ENCODE measurements around the gene RABL2B. TPM values are rescaled to one million over a fixed set of nuclear protein-coding genes. Genes with fewer than 3 reads are reported as not detected.

Gene RABL2B
- total RNA-seq, 1 donor: 18.6 TPM

DNA sequence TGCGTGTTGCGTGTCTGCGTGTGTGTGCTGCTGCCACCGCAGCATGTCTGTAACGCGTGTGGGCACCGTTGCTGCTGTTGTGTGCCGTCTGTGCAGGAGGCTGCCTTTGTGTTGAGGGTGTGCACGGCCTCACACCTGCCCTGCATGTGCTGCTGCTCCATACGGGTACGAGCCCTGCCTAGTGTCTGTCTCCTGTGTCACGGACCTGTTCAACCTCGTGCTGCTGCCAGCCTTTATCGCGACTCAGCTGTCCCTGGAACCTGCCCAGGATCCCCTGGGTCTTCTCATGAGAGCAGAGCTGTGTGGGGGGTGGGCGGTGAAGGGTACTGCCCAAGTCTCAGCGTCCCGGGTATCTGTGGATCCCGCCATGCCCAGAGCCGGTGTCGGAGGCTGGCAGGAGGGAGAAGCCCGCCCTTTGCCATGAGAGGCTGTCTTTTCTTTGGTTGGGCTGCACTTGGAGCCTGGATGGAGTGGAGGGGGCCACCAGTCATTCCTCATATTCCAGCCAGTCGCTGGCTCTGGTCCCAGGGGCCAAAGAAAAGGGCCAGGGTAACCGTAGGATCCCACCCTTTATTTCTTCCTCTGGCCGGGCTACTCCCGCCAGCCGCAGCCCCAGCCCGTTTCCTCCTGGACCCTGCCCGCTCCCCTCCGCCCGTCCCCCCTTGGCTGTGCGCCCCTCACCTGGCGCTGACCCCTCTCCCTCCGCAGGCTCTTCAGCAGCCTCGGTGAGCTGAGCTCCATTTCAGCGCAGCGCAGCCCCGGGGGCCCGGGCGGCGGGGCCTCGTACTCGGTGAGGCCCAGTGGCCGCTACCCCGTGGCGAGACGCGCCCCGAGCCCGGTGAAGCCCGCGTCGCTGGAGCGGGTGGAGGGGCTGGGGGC, 53.2 kb downstream of the RABL2B start:
- TF ChIP-seq, protein P1, sequence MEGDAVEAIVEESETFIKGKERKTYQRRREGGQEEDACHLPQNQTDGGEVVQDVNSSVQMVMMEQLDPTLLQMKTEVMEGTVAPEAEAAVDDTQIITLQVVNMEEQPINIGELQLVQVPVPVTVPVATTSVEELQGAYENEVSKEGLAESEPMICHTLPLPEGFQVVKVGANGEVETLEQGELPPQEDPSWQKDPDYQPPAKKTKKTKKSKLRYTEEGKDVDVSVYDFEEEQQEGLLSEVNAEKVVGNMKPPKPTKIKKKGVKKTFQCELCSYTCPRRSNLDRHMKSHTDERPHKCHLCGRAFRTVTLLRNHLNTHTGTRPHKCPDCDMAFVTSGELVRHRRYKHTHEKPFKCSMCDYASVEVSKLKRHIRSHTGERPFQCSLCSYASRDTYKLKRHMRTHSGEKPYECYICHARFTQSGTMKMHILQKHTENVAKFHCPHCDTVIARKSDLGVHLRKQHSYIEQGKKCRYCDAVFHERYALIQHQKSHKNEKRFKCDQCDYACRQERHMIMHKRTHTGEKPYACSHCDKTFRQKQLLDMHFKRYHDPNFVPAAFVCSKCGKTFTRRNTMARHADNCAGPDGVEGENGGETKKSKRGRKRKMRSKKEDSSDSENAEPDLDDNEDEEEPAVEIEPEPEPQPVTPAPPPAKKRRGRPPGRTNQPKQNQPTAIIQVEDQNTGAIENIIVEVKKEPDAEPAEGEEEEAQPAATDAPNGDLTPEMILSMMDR (IDR thresholded peaks at IDR 0.05; ENCODE audit: insufficient read depth, low read depth, low read length): no peak
- H3K4me3 ChIP-seq (ENCODE audit: low read depth, low read length): no peak overlapping the region
- DNase-seq (ENCODE audit: low read depth): no peak

DNA sequence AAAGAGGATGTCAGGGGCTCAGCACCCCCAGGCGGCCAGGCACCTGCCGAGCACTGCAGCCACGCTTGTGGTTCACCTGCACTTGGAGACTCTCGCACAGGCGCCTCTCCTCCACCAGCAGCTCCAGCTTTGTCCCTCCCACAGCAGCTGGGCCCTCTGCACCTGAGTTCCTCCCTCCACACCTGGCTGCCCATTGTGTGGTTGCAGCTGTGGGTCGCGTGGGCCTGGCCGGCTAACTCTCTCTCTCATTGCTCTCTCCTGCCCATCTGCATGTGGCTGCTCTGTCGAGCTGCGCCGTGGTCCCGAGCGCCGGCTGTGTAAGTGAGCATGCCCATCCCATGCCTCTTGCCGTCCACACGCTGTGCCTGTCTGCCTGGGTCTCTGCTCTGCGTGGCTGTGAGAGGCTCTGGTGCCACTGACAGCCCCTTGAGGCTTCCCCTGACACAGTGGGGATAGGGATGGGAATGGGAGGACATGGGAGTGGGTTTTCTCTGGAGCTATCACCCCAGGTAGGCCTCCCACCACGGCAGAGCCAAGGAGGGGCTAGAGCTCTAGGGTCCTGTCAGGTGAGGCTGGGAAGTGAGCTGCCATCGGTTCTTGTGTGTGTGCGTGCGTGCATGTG, 53.9 kb downstream of the RABL2B start:
- no peak overlapping the region for H3K4me3 ChIP-seq (ENCODE audit: low read depth, low read length)
- no peak for DNase-seq (ENCODE audit: low read depth)
- TF ChIP-seq, protein P1 (IDR thresholded peaks at IDR 0.05; ENCODE audit: insufficient read depth, low read depth, low read length): no peak

DNA sequence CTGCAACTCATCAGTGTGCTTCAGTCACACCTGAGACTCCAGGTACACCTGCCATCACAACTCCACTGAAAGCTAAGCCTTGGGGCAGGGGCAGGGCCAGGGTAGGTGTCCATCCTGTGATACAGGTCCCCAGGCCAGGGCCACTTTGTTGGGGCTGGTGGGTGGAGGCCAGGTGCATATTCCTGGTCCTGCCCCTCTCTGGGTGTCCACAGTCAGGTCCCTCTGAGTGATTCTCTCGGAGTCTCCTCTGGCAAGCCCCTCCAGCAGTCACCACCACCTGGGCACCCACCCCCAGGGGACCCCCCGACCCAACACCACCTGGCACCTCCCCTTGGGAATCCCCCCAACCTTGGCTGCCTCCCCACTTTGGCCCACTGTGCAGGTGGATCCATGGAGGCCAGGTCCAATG, 54.9 kb downstream of the RABL2B start:
- H3K4me3 ChIP-seq (ENCODE audit: low read depth, low read length): no peak overlapping the region
- DNase-seq (ENCODE audit: low read depth): no peak
- TF ChIP-seq, protein P1 (IDR thresholded peaks at IDR 0.05; ENCODE audit: insufficient read depth, low read depth, low read length): no peak

DNA sequence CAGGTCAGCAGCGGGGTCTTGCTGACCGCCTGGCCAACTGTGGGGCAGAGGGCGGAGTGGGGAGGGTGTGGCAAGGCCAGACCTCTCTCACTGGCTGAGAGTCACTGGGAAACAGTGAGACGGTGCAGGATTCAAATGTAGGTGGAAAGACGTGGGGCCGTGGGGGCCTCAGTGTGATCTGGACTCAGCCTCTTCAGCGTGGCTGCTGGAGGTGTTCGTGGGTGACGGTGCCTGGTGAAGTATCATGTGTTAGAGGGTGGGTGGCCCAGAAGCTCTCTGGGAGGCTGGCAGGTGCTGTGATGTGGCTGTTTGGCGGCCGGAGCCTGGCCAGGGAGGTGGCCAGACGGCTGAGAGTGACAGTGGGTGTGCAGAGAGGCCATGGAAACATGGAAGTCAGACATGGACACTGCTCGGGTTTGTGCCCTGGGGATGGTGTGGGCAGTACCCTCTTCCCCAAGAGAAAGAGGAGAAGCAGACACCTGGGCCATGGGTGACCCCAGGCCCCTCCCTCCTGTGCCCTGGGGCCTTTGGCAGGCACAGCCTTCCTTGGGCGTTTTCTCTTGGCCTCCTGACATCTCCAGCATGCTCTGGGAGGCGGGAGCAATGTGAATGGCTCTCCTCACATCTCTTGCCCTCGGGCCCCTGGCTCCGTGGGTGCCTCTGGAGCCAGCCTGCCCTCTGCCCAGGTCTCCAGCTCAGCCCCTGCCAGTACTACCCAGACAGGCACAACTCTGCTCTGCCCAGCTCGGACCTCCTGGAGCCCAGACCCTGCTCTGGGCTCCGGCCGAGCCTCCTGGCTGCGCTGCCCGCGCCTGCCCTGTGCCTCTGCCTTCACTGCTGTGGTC, 55.5 kb downstream of the RABL2B start:
- DNase-seq (ENCODE audit: low read depth): no peak
- TF ChIP-seq, protein P1 (IDR thresholded peaks at IDR 0.05; ENCODE audit: insufficient read depth, low read depth, low read length): no peak
- no peak overlapping the region for H3K4me3 ChIP-seq (ENCODE audit: low read depth, low read length)

DNA sequence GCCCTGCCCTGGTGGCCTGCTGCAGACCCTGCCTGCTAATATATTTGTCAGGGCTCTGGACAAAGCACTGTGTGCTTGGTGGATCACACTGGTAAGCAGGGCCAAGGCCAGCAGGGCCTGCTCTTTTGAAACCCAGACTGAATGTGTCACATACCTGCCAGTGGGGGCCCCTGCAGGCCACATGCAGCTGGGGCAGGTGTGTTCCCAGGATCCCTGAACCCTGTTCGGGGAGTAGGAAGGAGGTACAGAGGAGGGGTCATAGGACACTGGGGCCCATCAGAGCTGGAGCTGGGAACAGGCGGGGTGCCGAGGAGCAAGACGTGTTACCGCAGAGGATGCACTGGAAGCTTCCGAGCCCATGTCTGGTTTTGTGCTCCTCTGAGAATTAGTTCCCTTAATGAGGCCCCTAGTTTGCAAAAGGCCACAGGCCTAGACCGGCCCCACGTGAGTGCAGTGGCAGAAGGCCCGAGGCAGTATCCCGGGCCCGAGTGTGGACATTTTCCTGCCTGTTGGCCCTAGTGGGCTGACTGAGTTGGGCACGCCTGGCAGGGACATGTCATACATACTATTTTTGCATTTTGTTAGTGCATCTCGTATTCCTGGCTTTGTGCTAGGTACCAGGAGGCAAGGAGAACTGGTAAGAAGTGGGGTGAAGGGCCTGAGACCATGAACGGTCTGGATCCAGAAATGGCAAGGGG, 56.6 kb downstream of the RABL2B start:
- no peak for DNase-seq (ENCODE audit: low read depth)
- TF ChIP-seq, protein P1 (IDR thresholded peaks at IDR 0.05; ENCODE audit: insufficient read depth, low read depth, low read length): no peak
- H3K4me3 ChIP-seq (ENCODE audit: low read depth, low read length): no peak overlapping the region

DNA sequence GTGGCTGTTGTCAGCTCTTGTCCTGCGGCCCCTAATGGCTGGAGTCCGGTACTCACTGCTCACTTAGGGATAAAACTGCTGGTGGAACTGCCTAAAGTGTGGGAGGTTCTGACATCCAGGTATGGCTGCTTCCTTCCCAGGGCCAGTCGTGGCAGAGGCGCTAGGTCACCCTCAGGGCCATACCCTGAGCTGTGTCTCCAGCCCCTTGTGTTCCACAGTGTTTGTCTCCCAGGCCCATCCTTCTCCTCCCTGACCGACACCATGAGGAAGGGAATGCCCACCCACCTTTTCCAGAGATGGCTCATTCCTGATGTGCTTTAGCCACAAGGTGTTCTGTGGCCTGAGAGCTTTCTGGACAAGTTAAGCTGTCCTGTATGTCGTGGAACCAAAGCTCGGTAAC, 57.8 kb downstream of the RABL2B start:
- no peak for DNase-seq (ENCODE audit: low read depth)
- TF ChIP-seq, protein P1 (IDR thresholded peaks at IDR 0.05; ENCODE audit: insufficient read depth, low read depth, low read length): no peak
- no peak overlapping the region for H3K4me3 ChIP-seq (ENCODE audit: low read depth, low read length)
